NCI-H1417 treated with DMSO at 0.1 percent for 48 hours (cell line): ENCODE data around the gene PARL.
A peak's percentile ranks its signal among the peaks of the same experiment; 100 is the strongest.

ENCODE experiments used
- DNase-seq: peaks from one replicate; lab custom pipeline; 2025; lab: John Stamatoyannopoulos, UW

The PARL gene

GRCh38 chr3:183884427-183885296 is at the start of gene PARL:
PARL (minus strand) TSS chr3:183884880; CDS start chr3:183884846, 34 bp downstream.
- peak; percentile 91 for DNase-seq

GRCh38 chr3:183933160-183933559 is 48.5 kb upstream of the PARL start:
- no peak for DNase-seq

GRCh38 chr3:183931881-183932280 is 47.2 kb upstream of the PARL start:
- no peak for DNase-seq

GRCh38 chr3:183930086-183930485 is 45.4 kb upstream of the PARL start:
- no peak for DNase-seq

- DNase-seq: no peak
Measured at GRCh38 chr3:183927059-183927458, 42.4 kb upstream of the PARL start.

GRCh38 chr3:183924956-183925355 is 40.3 kb upstream of the PARL start:
- no peak for DNase-seq

- no peak for DNase-seq
Measured at GRCh38 chr3:183924543-183924942, 39.9 kb upstream of the PARL start.

GRCh38 chr3:183922421-183922820 is 37.7 kb upstream of the PARL start:
- no peak for DNase-seq

GRCh38 chr3:183921096-183921495 is 36.4 kb upstream of the PARL start:
- DNase-seq: no peak

- DNase-seq: no peak
Measured at GRCh38 chr3:183920416-183920815, 35.7 kb upstream of the PARL start.

GRCh38 chr3:183918178-183918577 is 33.5 kb upstream of the PARL start:
- DNase-seq: no peak

- DNase-seq: no peak
Measured at GRCh38 chr3:183917776-183918175, 33.1 kb upstream of the PARL start.

GRCh38 chr3:183914856-183915255 is 30.2 kb upstream of the PARL start:
- no peak for DNase-seq

GRCh38 chr3:183913580-183913920 is 28.9 kb upstream of the PARL start:
- no peak for DNase-seq

- no peak for DNase-seq
Measured at GRCh38 chr3:183912895-183913579, 28.4 kb upstream of the PARL start.

GRCh38 chr3:183911763-183912506 is 27.3 kb upstream of the PARL start:
- no peak for DNase-seq

GRCh38 chr3:183911087-183911486 is 26.4 kb upstream of the PARL start:
- DNase-seq: no peak

GRCh38 chr3:183909030-183909600 is 24.4 kb upstream of the PARL start:
- DNase-seq: no peak

- no peak for DNase-seq
Measured at GRCh38 chr3:183907911-183908331, 23.2 kb upstream of the PARL start.

GRCh38 chr3:183907176-183907575 is 22.5 kb upstream of the PARL start:
- DNase-seq: no peak

GRCh38 chr3:183906234-183906921 is 21.7 kb upstream of the PARL start:
- no peak for DNase-seq
